ENCODE results near the gene ROCK2.

ROCK2 gene

DNA sequence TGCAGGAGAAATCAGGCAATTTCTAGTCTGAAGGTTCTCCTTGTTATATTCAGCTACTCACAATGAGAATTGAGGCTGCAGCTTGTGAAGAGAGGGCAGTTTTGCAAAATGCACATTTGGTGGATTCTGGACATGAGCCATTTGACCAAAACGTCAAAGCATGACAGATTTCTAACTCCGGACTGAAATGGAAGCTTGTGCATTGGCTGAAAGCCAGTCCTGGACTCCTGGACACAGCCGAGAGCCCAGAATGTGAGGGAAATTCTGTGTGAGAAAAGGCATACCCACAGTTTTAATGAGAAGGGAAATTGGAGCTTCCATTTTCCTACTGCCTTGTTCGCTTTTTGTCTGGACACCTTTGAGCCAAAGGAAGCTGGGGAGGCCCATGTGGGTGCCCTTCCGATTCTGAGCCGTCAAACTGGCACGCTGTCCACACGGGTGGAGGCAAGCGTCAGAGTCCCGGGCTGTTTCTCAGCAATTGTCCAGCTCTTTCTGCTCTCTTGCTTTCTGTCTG is 23.7 kb upstream of the ROCK2 start:
- TF ChIP-seq CTCF (IDR thresholded peaks at IDR 0.05; ENCODE audit: low read depth, low read length): no peak
- DNase-seq (ENCODE audit: extremely low read depth, low read depth): no peak

DNA sequence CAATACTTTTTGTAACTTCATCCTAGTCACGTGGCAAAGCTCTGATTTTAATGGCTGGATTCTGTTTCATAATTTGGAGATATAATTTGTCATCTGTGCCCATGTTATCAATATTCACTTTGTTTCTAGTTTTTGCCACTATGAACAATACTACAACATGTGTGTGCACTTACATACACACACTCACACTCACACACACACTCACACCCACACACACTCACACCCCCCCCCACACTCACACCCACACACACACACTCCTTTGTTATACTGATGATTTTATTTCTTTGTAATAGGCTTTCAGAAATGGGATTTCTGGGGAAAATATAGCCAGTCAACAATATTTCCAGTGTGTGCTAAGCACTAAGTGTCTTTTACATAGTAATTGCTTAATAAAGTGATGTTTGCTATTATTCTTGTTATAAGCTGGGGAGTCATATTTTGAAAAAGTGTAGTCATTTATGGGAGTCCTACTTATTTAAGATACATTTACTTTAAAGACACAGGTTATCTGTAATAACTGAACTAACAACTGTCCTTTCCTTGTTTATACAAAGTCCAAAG is 22.8 kb upstream of the ROCK2 start:
- TF ChIP-seq CTCF (IDR thresholded peaks at IDR 0.05; ENCODE audit: low read depth, low read length): no peak
- no peak for DNase-seq (ENCODE audit: extremely low read depth, low read depth)

DNA sequence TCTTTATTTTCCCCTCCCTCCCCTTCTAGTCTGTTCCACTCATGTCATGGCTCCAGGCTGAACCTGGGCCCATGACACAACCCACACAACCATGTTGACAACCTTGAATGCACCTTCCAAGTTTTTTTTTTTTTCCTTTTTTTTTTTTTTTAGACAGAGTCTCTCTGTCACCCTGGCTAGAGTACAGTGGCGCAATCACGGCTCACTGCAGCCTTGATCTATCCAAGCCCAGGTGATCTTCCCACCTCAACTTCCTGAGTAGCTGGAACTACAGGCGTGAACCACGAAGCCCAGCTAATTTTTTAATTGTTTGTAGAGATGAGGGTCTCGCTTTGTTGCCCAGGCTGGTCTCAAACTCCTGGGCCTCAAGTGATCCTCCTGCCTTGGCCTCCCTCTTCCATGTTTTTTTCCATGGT is 21.9 kb upstream of the ROCK2 start:
- no peak for TF ChIP-seq CTCF (IDR thresholded peaks at IDR 0.05; ENCODE audit: low read depth, low read length)
- no peak for DNase-seq (ENCODE audit: extremely low read depth, low read depth)

DNA sequence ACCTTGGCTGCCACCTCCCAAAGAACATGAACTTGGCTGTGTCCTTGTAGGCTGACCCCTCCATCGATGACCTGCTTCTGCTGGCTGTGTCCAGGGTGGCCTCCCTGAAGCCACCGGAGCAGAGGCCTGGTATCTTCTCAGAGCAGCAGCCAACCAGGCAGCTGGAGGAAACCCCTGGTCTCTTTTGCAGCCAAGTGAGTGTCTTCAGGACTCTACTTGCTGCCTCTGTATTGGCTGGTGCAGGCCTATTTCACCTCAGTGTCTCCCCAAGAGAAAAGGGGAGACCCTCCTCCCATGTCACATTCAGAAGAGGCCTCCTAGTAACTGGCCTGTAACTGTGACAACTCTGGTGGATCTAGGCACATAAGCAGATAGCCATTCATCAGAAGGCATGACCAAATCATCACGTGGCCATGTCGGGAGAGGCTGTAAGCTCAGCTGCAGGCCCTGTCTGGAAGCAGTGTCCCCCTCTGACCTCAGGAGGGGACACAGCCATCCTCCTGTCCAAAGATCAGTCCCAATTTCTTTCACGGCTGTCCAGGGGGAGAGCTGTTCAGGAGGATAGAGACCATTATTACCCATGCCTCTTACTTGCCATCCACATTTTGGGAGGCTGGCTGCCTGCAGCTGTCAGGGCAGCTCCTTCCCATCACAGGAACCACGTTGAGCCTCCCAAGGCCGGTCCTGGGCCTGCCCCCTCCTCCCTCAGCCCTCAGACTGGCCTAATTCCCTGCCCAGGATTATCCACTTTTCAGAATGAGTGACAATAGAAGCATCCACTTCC is 20.9 kb upstream of the ROCK2 start:
- DNase-seq (ENCODE audit: extremely low read depth, low read depth): no peak
- no peak for TF ChIP-seq CTCF (IDR thresholded peaks at IDR 0.05; ENCODE audit: low read depth, low read length)

GRCh38 chr2:11364565-11364887 is 20.1 kb upstream of the ROCK2 start:
- TF ChIP-seq CTCF (IDR thresholded peaks at IDR 0.05; ENCODE audit: low read depth, low read length): no peak
- DNase-seq (ENCODE audit: extremely low read depth, low read depth): no peak

DNA sequence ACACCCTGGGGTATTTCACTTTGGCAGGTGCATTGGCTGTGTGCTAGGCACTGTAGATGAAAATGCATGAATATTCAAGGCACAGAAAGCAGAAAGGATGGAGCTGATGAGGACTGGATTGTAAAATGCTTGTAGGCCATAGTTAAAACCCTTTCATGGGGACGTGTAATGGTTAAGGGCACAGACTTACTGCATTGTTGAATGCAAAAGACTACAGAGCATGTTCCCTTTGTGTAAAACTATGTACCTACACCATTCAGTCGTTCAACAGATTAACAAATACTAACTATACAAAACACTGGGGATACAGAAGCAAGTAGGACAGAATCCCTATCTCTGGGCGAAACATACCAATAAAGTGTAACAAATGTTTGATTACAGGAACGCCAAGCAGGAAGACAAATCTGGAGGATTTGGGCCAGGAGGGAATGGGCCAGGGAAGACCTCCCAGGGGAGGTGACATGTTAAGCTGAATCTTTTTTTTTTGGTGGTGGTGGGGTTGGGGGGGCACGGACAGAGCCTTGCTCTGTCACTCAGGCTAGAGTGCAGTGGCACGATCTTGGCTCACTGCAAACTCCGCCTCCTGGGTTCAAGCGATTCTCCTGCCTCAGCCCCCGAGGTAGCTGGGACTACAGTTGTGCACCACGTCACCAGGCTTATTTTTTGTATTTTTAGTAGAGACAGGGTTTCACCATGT is 19.6 kb upstream of the ROCK2 start:
- TF ChIP-seq CTCF (IDR thresholded peaks at IDR 0.05; ENCODE audit: low read depth, low read length): no peak
- no peak for DNase-seq (ENCODE audit: extremely low read depth, low read depth)

GRCh38 chr2:11359865-11360264 is 15.4 kb upstream of the ROCK2 start:
- TF ChIP-seq CTCF (IDR thresholded peaks at IDR 0.05; ENCODE audit: low read depth, low read length): no peak

More at GRCh38 chr2:11359865-11360264, 15.4 kb upstream of the ROCK2 start:
- DNase-seq (ENCODE audit: extremely low read depth, low read depth): no peak

Data from AG09319 (cell line).